OCI-LY3 (cell line): ENCODE measurements around the gene SCP2.

Experiments used
- CTCF ChIP-seq: fragments of 200-600, 300-600 bp; sonication (generic); IDR thresholded peaks from 2 replicates; pipeline ENCODE4 v1.5.1; 2014; ENCODE audit warnings: antibody characterized with exemption, low read length, low read depth
- EZH2phosphoT487 ChIP-seq: fragments of 200-600 bp; shearing (Covaris generic); IDR thresholded peaks from 2 replicates; pipeline ENCODE4 v1.6.1; 2018; ENCODE audit warnings: antibody characterized with exemption, mixed run types, low read depth

GRCh38 chr1:52880206-52880605 lies 46.9 kb upstream of the SCP2 start:
- no peak for TF ChIP-seq CTCF
- no peak for TF ChIP-seq EZH2phosphoT487
